HepG2 (cell line): ENCODE measurements around the gene KCNF1. TPM values are rescaled to one million over a fixed set of nuclear protein-coding genes. Genes with fewer than 3 reads are reported as not detected.
A peak's percentile ranks its signal among the peaks of the same experiment; 100 is the strongest.

Experiments used
- ATAC-seq: fragments of 200-7000 bp; cut with Tn5 transposase; 3 replicates; pipeline ENCODE4 v1.9.1; 2020; ENCODE audit warnings: mild to moderate bottlenecking, moderate library complexity
- BruUV-seq: library from RNA; stranded (reverse); fragments of 400-500 nt; replicated peaks from 2 replicates; lab custom pipeline; 2021; lab: Mats Ljungman, UMichigan
- CTCF ChIA-PET: fragments of 300-600 bp; formaldehyde crosslinking; extraction: SDS; loops from one replicate; lab custom pipeline; 2021; ENCODE audit warnings: low total read pairs, inconsistent platforms, low intra/inter-chr PET ratio; lab: Yijun Ruan, JAX
- POLR2A ChIA-PET: fragments of 350-600 bp; sonication (Branson Sonifier 250); formaldehyde crosslinking; loops from one replicate; lab custom pipeline; 2020; ENCODE audit warnings: antibody characterized with exemption, inconsistent platforms; lab: Yijun Ruan, JAX
- DNase-seq: peaks from one replicate; pipeline ENCODE4 v3.0.0-alpha.2; 2015; ENCODE audit warnings: low spot score
- FAIRE-seq: peaks from 3 replicates; lab custom pipeline; 2011; peaks lifted over from hg19 to GRCh38; lab: Jason Lieb, UNC
- H2AFZ ChIP-seq: one replicate; pipeline ENCODE4 v1.6.1; 2011; ENCODE audit warnings: low read length, inconsistent platforms
- H3K27ac ChIP-seq: fragments of 300-600 bp; 3 replicates; pipeline ENCODE4 v1.8.0; 2011; ENCODE audit warnings: mixed run types, mild to moderate bottlenecking, mixed read lengths, low read length, inconsistent platforms; ENCODE audit not compliant: insufficient read depth; ENCODE audit errors: extremely low read length
- H3K27me3 ChIP-seq, 2 experiments: fragments of 200-600 bp in 1 of 2; 2 replicates in 1 of 2; 3 replicates in 1 of 2; pipeline versions ENCODE4 v1.6.0 to v1.8.0; 2011; ENCODE audit warnings: low read length in 2 of 2, mild to moderate bottlenecking in 2 of 2, moderate library complexity in 2 of 2, inconsistent platforms in 1 of 2; ENCODE audit not compliant: insufficient read depth in 2 of 2, control insufficient read depth in 1 of 2
- H3K36me3 ChIP-seq, 2 experiments: fragments of 200-600 bp in 1 of 2; replicated peaks in 1 of 2; 2 replicates in 1 of 2; 3 replicates in 1 of 2; pipeline versions ENCODE4 v1.5.1 to v1.8.0; 2011; ENCODE audit warnings: low read length in 2 of 2, inconsistent platforms in 1 of 2; ENCODE audit not compliant: insufficient read depth in 2 of 2, control insufficient read depth in 1 of 2
- H3K4me1 ChIP-seq: 2 replicates; pipeline ENCODE4 v1.5.1; 2012; ENCODE audit warnings: low read length, inconsistent platforms; ENCODE audit not compliant: insufficient read depth
- H3K4me2 ChIP-seq: 2 replicates; pipeline ENCODE4 v1.6.0; 2011; ENCODE audit warnings: low read depth, low read length, inconsistent platforms
- H3K4me3 ChIP-seq, 3 experiments: fragments of 200-600 bp in 1 of 3; sonication (generic), shearing (Covaris generic) in 1 of 3; replicated peaks in 1 of 3; 2 replicates each; pipeline ENCODE4 v1.5.1; 2011 to 2016; ENCODE audit warnings: low read length in 3 of 3, inconsistent platforms in 2 of 3, low read depth in 2 of 3, mild to moderate bottlenecking in 2 of 3, control low read depth in 1 of 3, mixed read lengths in 1 of 3; ENCODE audit not compliant: insufficient read depth in 1 of 3
- H3K79me2 ChIP-seq: one replicate; pipeline ENCODE4 v1.6.1; 2011; ENCODE audit warnings: low read length, inconsistent platforms; ENCODE audit not compliant: insufficient read depth
- H3K9ac ChIP-seq: 2 replicates; pipeline ENCODE4 v1.6.0; 2011; ENCODE audit warnings: mild to moderate bottlenecking, low read depth, low read length, inconsistent platforms; ENCODE audit not compliant: insufficient read depth
- H3K9me3 ChIP-seq: 2 replicates; pipeline ENCODE4 v1.5.1; 2012; ENCODE audit warnings: mild to moderate bottlenecking, low read length
- H4K20me1 ChIP-seq: 2 replicates; pipeline ENCODE4 v1.6.0; 2011; ENCODE audit warnings: inconsistent platforms, mild to moderate bottlenecking, low read length, moderate library complexity; ENCODE audit not compliant: insufficient read depth
- AGO2 ChIP-seq: fragments of 200-400 bp; formaldehyde crosslinking; optimal IDR thresholded peaks from 2 replicates; pipeline ENCODE3; 2017; ENCODE audit warnings: mild to moderate bottlenecking, low read depth, low read length, moderate library complexity
- DMAP1 ChIP-seq: IDR thresholded peaks from 2 replicates; pipeline ENCODE4 v1.6.1; 2016
- EP300 ChIP-seq, 3 experiments: sonication (generic) in 1 of 3; formaldehyde crosslinking in 1 of 3; IDR thresholded peaks; 2 replicates each; pipeline versions ENCODE4 v1.5.1 to v1.6.1; 2011 to 2020; ENCODE audit warnings: low read depth in 2 of 3, low read length in 2 of 3, borderline replicate concordance in 1 of 3, improper control_type of control experiment in 1 of 3, mild to moderate bottlenecking in 1 of 3, missing genetic modification reagents in 1 of 3, moderate library complexity in 1 of 3
- GMEB2 ChIP-seq: IDR thresholded peaks from 2 replicates; pipeline ENCODE4 v1.6.1; 2016; ENCODE audit warnings: missing biosample characterization, missing genetic modification reagents, low read depth
- HNRNPLL ChIP-seq: fragments of 200-400 bp; formaldehyde crosslinking; IDR thresholded peaks from 2 replicates; pipeline ENCODE4 v1.6.1; 2017; ENCODE audit warnings: mild to moderate bottlenecking, low read depth, low read length; ENCODE audit not compliant: poor library complexity, severe bottlenecking
- HOXA9 ChIP-seq: sonication (generic); formaldehyde crosslinking; IDR thresholded peaks from 2 replicates; pipeline ENCODE4 v1.8.1; 2022; ENCODE audit warnings: missing genetic modification reagents, mild to moderate bottlenecking, moderate library complexity, borderline replicate concordance
- IKZF1 ChIP-seq: fragments of 450-650 bp; IDR thresholded peaks from 2 replicates; pipeline ENCODE4 v1.7.1; 2016
- ISL2 ChIP-seq: sonication (generic); formaldehyde crosslinking; IDR thresholded peaks from 2 replicates; pipeline ENCODE4 v1.5.0; 2020; ENCODE audit warnings: missing genetic modification reagents
- ISX ChIP-seq: sonication (generic); formaldehyde crosslinking; conservative IDR thresholded peaks from 2 replicates; pipeline ENCODE4 v1.5.0; 2020; ENCODE audit warnings: missing genetic modification reagents
- POLR2AphosphoS2 ChIP-seq: IDR thresholded peaks from 2 replicates; pipeline ENCODE4 v1.6.1; 2011; ENCODE audit warnings: low read depth, low read length, improper control_type of control experiment
- ZFP41 ChIP-seq: sonication (generic); formaldehyde crosslinking; IDR thresholded peaks from 2 replicates; pipeline ENCODE4 v1.4.0; 2020; ENCODE audit warnings: mild to moderate bottlenecking, missing genetic modification reagents, borderline replicate concordance
- WGBS: methylation state at CpG from one replicate; pipeline ENCODE4 v1.1.6; 2017; ENCODE audit warnings: low lambda C conversion rate; 5-methylcytosine and 5-hydroxymethylcytosine counted together
- in situ Hi-C: cut with HindIII; loops from 2 replicates; pipeline ENCODE4 v1.10.0; 2017; ENCODE audit warnings: low pct_unique_long_range_greater_than_20kb; ENCODE audit not compliant: extremely low pct_ligation_motif_present
- intact Hi-C: fragments of 100-400 bp; cut with micrococcal nuclease; formaldehyde crosslinking; loops from one replicate; pipeline ENCODE4 v1.10.0; 2022; ENCODE audit not compliant: unreplicated experiment
- polyA plus RNA-seq, 8 experiments: library from polyadenylated mRNA; depleted of rRNA in 3 of 8; stranded (reverse) in 7 of 8; unstranded in 1 of 8; fragments of >200 nt; fragmentation: Illumina TruSeq in 4 of 8; extraction: Trizol in 4 of 8; gene quantifications; 2 replicates each; pipeline versions ENCODE4 v1.2.1 to v1.2.3, GENCODE V29; 2011 to 2016; ENCODE audit warnings: low read depth in 4 of 8, missing spikeins in 1 of 8, mixed read lengths in 1 of 8; ENCODE audit not compliant: insufficient read depth in 1 of 8
- total RNA-seq, 5 experiments: library from RNA; depleted of rRNA; stranded (reverse); fragments of >200 nt; fragmentation: Illumina TruSeq; extraction: Trizol; gene quantifications; 2 replicates each; pipeline ENCODE4 v1.2.3, GENCODE V29; 2016; ENCODE audit warnings: low read depth in 1 of 5
- TF ChIP-seq, protein P1 (sequence below): IDR thresholded peaks from 2 replicates; pipeline ENCODE4 v1.6.1; 2016; ENCODE audit warnings: mild to moderate bottlenecking, missing biosample characterization, missing genetic modification reagents
- TF ChIP-seq, protein P2 (sequence below): sonication (generic); formaldehyde crosslinking; IDR thresholded peaks from 2 replicates; pipeline ENCODE4 v1.4.0; 2020; ENCODE audit warnings: missing genetic modification reagents

The KCNF1 gene
- total and polyA plus RNA-seq, 2 of the 13 experiments (the other 11 are each of a cell fraction or from before 2014, with no cell fraction given): 0.09 to 0.12 TPM

GRCh38 chr2:10960606-10961489 lies 49.1 kb downstream of the KCNF1 start:
- ATAC-seq (peak; percentile 34), DNase-seq (no peak), FAIRE-seq (no peak)
- Histone ChIP-seq H3K9ac (no peak overlapping the region), H4K20me1 (no peaks in the 10 kb centered on the region), H2AFZ (no peak overlapping the region), H3K9me3 (no peaks in the 10 kb centered on the region), H3K4me2 (no peak overlapping the region), H3K27ac (no peak overlapping the region), H3K79me2 (no peaks in the 10 kb centered on the region), H3K27me3 (peaks cover 18 to 85% of the 10 kb centered on the region in 2 experiments), H3K4me3 (no peak overlapping the region), H3K4me1 (no peaks in the 10 kb centered on the region), H3K36me3 (no peaks in the 10 kb centered on the region)
- in situ Hi-C loops: no loop called here
- intact Hi-C loops: no loop called here
- BruUV-seq: no TSS peak
- ChIA-PET CTCF (no interaction called here), POLR2A (no interaction called here)
- 59% methylated on average over 49 of the region's 58 CpGs for WGBS
- TF ChIP-seq AGO2 (no peak), IKZF1 (no peak), EP300 (IDR thresholded peaks at IDR 0.05; ENCODE audit: low read depth in 2 of 2, low read length in 2 of 2) (no peak), EP300 (CRISPR knock-in tag; IDR thresholded peaks at IDR 0.05; ENCODE audit: borderline replicate concordance) (no peak), GMEB2 (CRISPR knock-in tag) (no peak), DMAP1 (CRISPR knock-in tag) (no peak), POLR2AphosphoS2 (no peak), ZFP41 (CRISPR knock-in tag) (no peak), ISX (no peak), HNRNPLL (no peak), HOXA9 (CRISPR knock-in tag) (no peak), ISL2 (CRISPR knock-in tag) (no peak)
- TF ChIP-seq, protein P1, sequence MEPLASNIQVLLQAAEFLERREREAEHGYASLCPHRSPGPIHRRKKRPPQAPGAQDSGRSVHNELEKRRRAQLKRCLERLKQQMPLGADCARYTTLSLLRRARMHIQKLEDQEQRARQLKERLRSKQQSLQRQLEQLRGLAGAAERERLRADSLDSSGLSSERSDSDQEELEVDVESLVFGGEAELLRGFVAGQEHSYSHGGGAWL (CRISPR knock-in tag): no peak
- TF ChIP-seq, protein P2, sequence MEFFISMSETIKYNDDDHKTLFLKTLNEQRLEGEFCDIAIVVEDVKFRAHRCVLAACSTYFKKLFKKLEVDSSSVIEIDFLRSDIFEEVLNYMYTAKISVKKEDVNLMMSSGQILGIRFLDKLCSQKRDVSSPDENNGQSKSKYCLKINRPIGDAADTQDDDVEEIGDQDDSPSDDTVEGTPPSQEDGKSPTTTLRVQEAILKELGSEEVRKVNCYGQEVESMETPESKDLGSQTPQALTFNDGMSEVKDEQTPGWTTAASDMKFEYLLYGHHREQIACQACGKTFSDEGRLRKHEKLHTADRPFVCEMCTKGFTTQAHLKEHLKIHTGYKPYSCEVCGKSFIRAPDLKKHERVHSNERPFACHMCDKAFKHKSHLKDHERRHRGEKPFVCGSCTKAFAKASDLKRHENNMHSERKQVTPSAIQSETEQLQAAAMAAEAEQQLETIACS: no peak
- TF ChIP-seq, all 625 proteins: peak for 0
